IMR-90 (cell line): Measurements from ENCODE around the gene TGFA.

Source experiments
- CHD1 ChIP-seq: IDR thresholded peaks from 2 replicates; pipeline ENCODE4 v1.6.1; 2012; ENCODE audit warnings: low read depth, low read length, improper control_type of control experiment
- ELK1 ChIP-seq: fragments of 150-350 bp; IDR thresholded peaks from 2 replicates; pipeline ENCODE4 v1.6.1; 2016; ENCODE audit warnings: low read depth, mild to moderate bottlenecking, low read length, moderate library complexity, borderline replicate concordance
- FOS ChIP-seq: fragments of 150-350 bp; IDR thresholded peaks from 2 replicates; pipeline ENCODE4 v1.6.1; 2016; ENCODE audit warnings: low read depth, low read length
- MAFK ChIP-seq: IDR thresholded peaks from 2 replicates; pipeline ENCODE4 v1.6.1; 2012; ENCODE audit warnings: low read depth, low read length, improper control_type of control experiment
- MXI1 ChIP-seq: IDR thresholded peaks from 2 replicates; pipeline ENCODE4 v1.6.1; 2012; ENCODE audit warnings: low read depth, mild to moderate bottlenecking, low read length, moderate library complexity, borderline replicate concordance
- POLR2A ChIP-seq: IDR thresholded peaks from 2 replicates; pipeline ENCODE4 v1.6.1; 2012; ENCODE audit warnings: mild to moderate bottlenecking, low read depth, low read length
- RAD21 ChIP-seq: IDR thresholded peaks from 2 replicates; pipeline ENCODE4 v1.6.1; 2012; ENCODE audit warnings: low read length, improper control_type of control experiment
- RCOR1 ChIP-seq: IDR thresholded peaks from 2 replicates; pipeline ENCODE4 v1.6.1; 2012; ENCODE audit warnings: mild to moderate bottlenecking, low read length, improper control_type of control experiment; ENCODE audit not compliant: insufficient replicate concordance
- RFX5 ChIP-seq: IDR thresholded peaks from 2 replicates; pipeline ENCODE4 v1.8.0; 2012; ENCODE audit warnings: low read depth, mild to moderate bottlenecking, low read length, moderate library complexity
- SMC3 ChIP-seq: fragments of 150-350 bp; IDR thresholded peaks from 2 replicates; pipeline ENCODE4 v1.6.1; 2016; ENCODE audit warnings: low read depth, mild to moderate bottlenecking, antibody characterized with exemption, low read length, moderate library complexity
- TF ChIP-seq, protein P1 (sequence below): conservative IDR thresholded peaks from 2 replicates; pipeline ENCODE4 v1.5.1; 2012; ENCODE audit warnings: mild to moderate bottlenecking, low read depth, low read length, improper control_type of control experiment
- TF ChIP-seq, protein P2 (sequence below): fragments of 150-350 bp; IDR thresholded peaks from 2 replicates; pipeline ENCODE4 v1.6.1; 2017; ENCODE audit warnings: mild to moderate bottlenecking, antibody characterized with exemption, low read length, low read depth

DNA sequence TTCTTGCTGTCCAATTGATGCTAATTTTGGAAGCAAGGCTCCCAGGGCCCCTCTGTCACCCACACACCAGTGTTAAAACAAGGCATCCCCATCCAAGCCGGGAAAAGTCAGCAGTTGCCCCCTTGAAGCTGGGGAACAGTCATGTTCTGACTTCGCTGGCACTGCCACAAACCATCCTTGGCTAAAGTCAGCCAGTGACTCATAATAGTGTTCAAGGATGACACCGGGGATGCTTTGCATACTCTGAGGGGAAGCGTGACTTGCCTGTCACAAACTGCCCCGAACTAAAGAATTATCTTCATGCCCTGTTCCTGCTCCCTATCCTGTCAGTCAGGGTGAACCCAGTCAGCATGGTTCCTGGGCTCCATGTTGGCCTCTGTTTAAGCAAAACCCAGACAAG is 37.0 kb downstream of the TGFA start:
- TF ChIP-seq POLR2A (no peak), RAD21 (no peak), SMC3 (no peak), FOS (no peak), RFX5 (no peak), ELK1 (no peak), MAFK (no peak), RCOR1 (no peak), CHD1 (no peak), MXI1 (no peak)
- TF ChIP-seq, protein P1, sequence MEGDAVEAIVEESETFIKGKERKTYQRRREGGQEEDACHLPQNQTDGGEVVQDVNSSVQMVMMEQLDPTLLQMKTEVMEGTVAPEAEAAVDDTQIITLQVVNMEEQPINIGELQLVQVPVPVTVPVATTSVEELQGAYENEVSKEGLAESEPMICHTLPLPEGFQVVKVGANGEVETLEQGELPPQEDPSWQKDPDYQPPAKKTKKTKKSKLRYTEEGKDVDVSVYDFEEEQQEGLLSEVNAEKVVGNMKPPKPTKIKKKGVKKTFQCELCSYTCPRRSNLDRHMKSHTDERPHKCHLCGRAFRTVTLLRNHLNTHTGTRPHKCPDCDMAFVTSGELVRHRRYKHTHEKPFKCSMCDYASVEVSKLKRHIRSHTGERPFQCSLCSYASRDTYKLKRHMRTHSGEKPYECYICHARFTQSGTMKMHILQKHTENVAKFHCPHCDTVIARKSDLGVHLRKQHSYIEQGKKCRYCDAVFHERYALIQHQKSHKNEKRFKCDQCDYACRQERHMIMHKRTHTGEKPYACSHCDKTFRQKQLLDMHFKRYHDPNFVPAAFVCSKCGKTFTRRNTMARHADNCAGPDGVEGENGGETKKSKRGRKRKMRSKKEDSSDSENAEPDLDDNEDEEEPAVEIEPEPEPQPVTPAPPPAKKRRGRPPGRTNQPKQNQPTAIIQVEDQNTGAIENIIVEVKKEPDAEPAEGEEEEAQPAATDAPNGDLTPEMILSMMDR = no peak
- TF ChIP-seq, protein P2, sequence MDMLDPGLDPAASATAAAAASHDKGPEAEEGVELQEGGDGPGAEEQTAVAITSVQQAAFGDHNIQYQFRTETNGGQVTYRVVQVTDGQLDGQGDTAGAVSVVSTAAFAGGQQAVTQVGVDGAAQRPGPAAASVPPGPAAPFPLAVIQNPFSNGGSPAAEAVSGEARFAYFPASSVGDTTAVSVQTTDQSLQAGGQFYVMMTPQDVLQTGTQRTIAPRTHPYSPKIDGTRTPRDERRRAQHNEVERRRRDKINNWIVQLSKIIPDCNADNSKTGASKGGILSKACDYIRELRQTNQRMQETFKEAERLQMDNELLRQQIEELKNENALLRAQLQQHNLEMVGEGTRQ = no peak
